MM.1S (cell line): ENCODE measurements around the gene AKR1E2.

Experiments used
- DNase-seq: peaks from one replicate; pipeline ENCODE4 v3.0.0-alpha.2; 2015
- H2AFZ ChIP-seq: fragments of 300-600 bp; sonication (generic); 2 replicates; pipeline ENCODE4 v1.6.0; 2016; ENCODE audit warnings: antibody characterized with exemption, low read length
- H3F3A ChIP-seq: fragments of 300-600 bp; sonication (generic); 2 replicates; pipeline ENCODE4 v1.6.1; 2016; ENCODE audit warnings: mild to moderate bottlenecking, antibody characterized with exemption, low read length, moderate library complexity, mixed read lengths; ENCODE audit not compliant: insufficient read depth
- H3K27ac ChIP-seq: fragments of 300-600 bp; sonication (generic); 2 replicates; pipeline ENCODE4 v1.5.1; 2016; ENCODE audit warnings: mild to moderate bottlenecking, low read length
- H3K27me3 ChIP-seq: fragments of 300-600 bp; sonication (generic); replicated peaks from 2 replicates; pipeline ENCODE4 v1.6.0; 2016; ENCODE audit warnings: low read length; ENCODE audit not compliant: insufficient read depth
- H3K36me3 ChIP-seq: fragments of 300-600 bp; sonication (generic); replicated peaks from 2 replicates; pipeline ENCODE4 v1.6.1; 2016; ENCODE audit warnings: mild to moderate bottlenecking, low read length, mixed read lengths; ENCODE audit not compliant: insufficient read depth
- H3K4me1 ChIP-seq: fragments of 300-600 bp; sonication (generic); 2 replicates; pipeline ENCODE4 v1.6.1; 2016; ENCODE audit warnings: low read length, mixed read lengths
- H3K4me2 ChIP-seq: fragments of 300-600 bp; sonication (generic); 2 replicates; pipeline ENCODE4 v1.6.0; 2016; ENCODE audit warnings: low read depth, low read length
- H3K4me3 ChIP-seq: fragments of 300-600 bp; sonication (generic); 2 replicates; pipeline ENCODE4 v1.5.1; 2016; ENCODE audit warnings: low read length, mixed read lengths
- H3K79me2 ChIP-seq: fragments of 300-600 bp; sonication (generic); 2 replicates; pipeline ENCODE4 v1.6.1; 2016; ENCODE audit warnings: mixed run types, low read length, mixed read lengths
- H3K9ac ChIP-seq: fragments of 300-600 bp; sonication (generic); 2 replicates; pipeline ENCODE4 v1.6.1; 2016; ENCODE audit warnings: low read length, mixed read lengths
- H3K9me2 ChIP-seq: fragments of 300-600 bp; sonication (generic); replicated peaks from 2 replicates; pipeline ENCODE4 v1.6.1; 2016; ENCODE audit warnings: mild to moderate bottlenecking, low read length, mixed read lengths; ENCODE audit not compliant: insufficient read depth
- H3K9me3 ChIP-seq: fragments of 300-600 bp; sonication (generic); replicated peaks from 2 replicates; pipeline ENCODE4 v1.6.1; 2016; ENCODE audit warnings: mild to moderate bottlenecking, low read length, mixed read lengths; ENCODE audit not compliant: insufficient read depth
- H4K20me1 ChIP-seq: fragments of 300-600 bp; sonication (generic); 2 replicates; pipeline ENCODE4 v1.6.1; 2016; ENCODE audit warnings: mild to moderate bottlenecking, low read length, moderate library complexity, mixed read lengths; ENCODE audit not compliant: insufficient read depth
- EZH2 ChIP-seq: fragments of 300-600 bp; sonication (generic); optimal IDR thresholded peaks from 2 replicates; pipeline ENCODE3; 2017; ENCODE audit warnings: low read depth, mild to moderate bottlenecking, antibody characterized with exemption, low read length, mixed read lengths
- EZH2phosphoT487 ChIP-seq: fragments of 300-600 bp; sonication (generic); IDR thresholded peaks from 2 replicates; pipeline ENCODE4 v1.6.1; 2018; ENCODE audit warnings: antibody characterized with exemption, low read length
- TF ChIP-seq, protein P1 (sequence below): fragments of 300-600 bp; sonication (generic); IDR thresholded peaks from 2 replicates; pipeline ENCODE4 v1.5.1; 2016; ENCODE audit warnings: antibody characterized with exemption, low read length, mixed read lengths

AKR1E2 gene

DNA sequence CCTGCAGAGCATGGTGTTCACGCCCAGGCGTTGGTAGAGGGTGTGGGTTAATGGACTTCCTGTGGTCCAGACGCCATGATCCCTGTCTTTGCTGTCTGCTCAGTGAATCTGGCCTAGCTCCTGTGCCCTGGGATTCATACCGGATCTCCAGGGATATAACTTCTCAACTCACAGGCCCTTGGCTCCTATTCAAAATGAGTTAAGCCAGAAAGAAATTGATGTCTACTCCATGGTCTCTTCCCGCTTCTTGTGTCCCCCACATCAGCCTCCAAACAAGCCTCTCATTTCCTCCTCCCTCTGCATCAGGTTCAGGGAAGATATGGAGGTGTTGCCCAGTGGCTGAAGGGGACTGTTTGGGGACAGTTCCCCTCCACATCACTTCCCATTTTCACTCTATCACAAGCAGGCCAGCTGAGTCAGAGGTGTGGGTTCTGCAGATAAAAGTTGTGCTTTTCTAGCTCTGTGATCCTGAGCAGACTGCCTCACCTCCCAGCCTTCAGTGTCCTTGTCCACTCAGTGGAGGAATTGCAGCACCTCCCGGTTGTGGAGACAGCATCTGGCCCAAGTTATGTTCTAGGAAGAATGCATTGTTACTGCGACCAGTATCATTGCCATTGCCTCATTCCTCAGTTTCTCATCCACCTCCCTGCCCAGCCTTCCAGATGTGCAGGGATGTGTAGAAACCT lies 22.5 kb downstream of the AKR1E2 start:
- no peak for DNase-seq
- Histone ChIP-seq H4K20me1 (no peaks in the 10 kb centered on the region), H3K9me2 (no peaks in the 10 kb centered on the region), H2AFZ (peak overlapping the region; percentile 59; the same call in 1 of the 2 replicates), H3K4me3 (no peak overlapping the region), H3K4me2 (no peak overlapping the region), H3K4me1 (0 out of 2 replicates have a peak, but pooled peaks cover 4% of the 10 kb centered on the region), H3K27me3 (no peaks in the 10 kb centered on the region), H3K79me2 (no peaks in the 10 kb centered on the region), H3K36me3 (no peaks in the 10 kb centered on the region), H3K27ac (no peak overlapping the region), H3K9me3 (no peaks in the 10 kb centered on the region), H3K9ac (no peak overlapping the region), H3F3A (no peaks in the 10 kb centered on the region)
- TF ChIP-seq EZH2phosphoT487 (no peak), EZH2 (no peak)
- TF ChIP-seq, protein P1, sequence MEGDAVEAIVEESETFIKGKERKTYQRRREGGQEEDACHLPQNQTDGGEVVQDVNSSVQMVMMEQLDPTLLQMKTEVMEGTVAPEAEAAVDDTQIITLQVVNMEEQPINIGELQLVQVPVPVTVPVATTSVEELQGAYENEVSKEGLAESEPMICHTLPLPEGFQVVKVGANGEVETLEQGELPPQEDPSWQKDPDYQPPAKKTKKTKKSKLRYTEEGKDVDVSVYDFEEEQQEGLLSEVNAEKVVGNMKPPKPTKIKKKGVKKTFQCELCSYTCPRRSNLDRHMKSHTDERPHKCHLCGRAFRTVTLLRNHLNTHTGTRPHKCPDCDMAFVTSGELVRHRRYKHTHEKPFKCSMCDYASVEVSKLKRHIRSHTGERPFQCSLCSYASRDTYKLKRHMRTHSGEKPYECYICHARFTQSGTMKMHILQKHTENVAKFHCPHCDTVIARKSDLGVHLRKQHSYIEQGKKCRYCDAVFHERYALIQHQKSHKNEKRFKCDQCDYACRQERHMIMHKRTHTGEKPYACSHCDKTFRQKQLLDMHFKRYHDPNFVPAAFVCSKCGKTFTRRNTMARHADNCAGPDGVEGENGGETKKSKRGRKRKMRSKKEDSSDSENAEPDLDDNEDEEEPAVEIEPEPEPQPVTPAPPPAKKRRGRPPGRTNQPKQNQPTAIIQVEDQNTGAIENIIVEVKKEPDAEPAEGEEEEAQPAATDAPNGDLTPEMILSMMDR: no peak

DNA sequence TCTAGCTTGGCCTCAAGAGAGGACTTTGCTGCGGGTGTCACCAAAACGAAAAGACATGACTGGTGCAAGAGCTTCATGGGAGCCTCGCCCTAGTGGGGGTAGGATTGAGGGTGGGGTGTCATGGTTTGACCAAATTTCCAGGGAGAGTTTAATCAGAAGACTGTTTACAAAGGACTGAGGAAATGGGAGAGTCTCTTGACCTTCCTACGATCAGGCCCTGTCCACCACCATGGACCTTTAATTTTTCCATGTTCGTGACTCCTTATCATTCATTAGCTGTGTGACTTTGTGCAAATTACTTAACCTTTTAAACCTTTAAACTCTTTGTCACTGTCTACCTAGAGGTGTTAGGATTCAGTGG lies 23.0 kb downstream of the AKR1E2 start:
- no peak for DNase-seq
- Histone ChIP-seq H3K27me3 (no peaks in the 10 kb centered on the region), H3K4me2 (peak overlapping the region; percentile 53; the same call in 1 of the 2 replicates), H2AFZ (peak overlapping the region; percentile 59), H4K20me1 (no peaks in the 10 kb centered on the region), H3K4me1 (0 out of 2 replicates have a peak, but pooled peaks cover 4% of the 10 kb centered on the region), H3K27ac (no peak overlapping the region), H3F3A (no peaks in the 10 kb centered on the region), H3K36me3 (no peaks in the 10 kb centered on the region), H3K9me2 (no peaks in the 10 kb centered on the region), H3K9ac (peak overlapping the region; percentile 15; the same call in 1 of the 2 replicates), H3K4me3 (peak overlapping the region; percentile 20; the same call in 1 of the 2 replicates), H3K9me3 (no peaks in the 10 kb centered on the region), H3K79me2 (no peaks in the 10 kb centered on the region)
- TF ChIP-seq EZH2phosphoT487 (no peak), EZH2 (no peak)
- TF ChIP-seq, protein P1: no peak

DNA sequence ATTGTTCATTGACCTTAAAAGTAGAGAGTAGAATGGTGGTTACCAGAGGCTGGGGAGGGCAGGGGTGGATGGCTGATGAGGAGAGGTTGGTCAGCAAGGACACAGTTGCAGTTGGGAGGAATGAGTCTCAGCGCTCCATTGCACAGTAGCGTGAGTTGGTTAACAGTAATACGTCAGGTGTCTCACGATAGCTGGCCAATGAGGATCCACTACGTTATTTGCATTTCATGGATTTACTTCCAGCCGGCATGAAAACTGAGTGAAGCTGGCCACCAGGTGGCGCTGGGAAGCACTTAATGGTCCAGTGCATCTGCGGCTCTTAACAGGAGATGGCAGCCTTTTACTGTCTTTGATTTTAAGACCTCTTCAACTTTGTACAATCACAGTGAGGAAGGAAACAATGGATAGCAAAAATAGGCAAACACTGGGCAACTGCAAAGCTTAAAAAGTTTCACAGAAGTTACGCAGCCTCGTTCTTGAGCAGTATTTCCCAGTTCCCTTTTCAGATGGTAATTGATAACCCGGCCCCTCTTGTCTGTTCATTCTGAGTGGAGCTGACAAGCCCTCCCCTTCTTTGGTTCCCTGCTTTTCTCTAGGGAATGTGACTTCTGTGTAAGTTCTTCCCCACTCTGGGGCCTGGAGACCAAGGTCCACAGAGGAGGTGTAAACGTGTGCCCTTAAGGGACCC lies 23.7 kb downstream of the AKR1E2 start:
- no peaks in the 10 kb centered on the region for H3K27me3 ChIP-seq
- no peak for TF ChIP-seq EZH2
- TF ChIP-seq, protein P1: peak; percentile 100
- DNase-seq: peak; percentile 93
- no peaks in the 10 kb centered on the region for H3K79me2 ChIP-seq
- no peaks in the 10 kb centered on the region for H3K36me3 ChIP-seq
- 0 out of 2 replicates have a peak, but pooled peaks cover 4% of the 10 kb centered on the region for H3K4me1 ChIP-seq
- H3K9me3 ChIP-seq: no peaks in the 10 kb centered on the region
- H4K20me1 ChIP-seq: no peaks in the 10 kb centered on the region
- peak overlapping the region; percentile 72 for H2AFZ ChIP-seq
- no peak overlapping the region for H3K27ac ChIP-seq
- no peaks in the 10 kb centered on the region for H3F3A ChIP-seq
- peak overlapping the region; percentile 16; the same call in 1 of the 2 replicates for H3K9ac ChIP-seq
- H3K4me2 ChIP-seq: peak overlapping the region; percentile 53
- H3K9me2 ChIP-seq: no peaks in the 10 kb centered on the region
- peak overlapping the region; percentile 20; the same call in 1 of the 2 replicates for H3K4me3 ChIP-seq
